Astrocyte of the hippocampus (primary cell): ENCODE measurements around the gene XYLT2.
"Not testable (repeated sequence)": the region's sequence is repeated elsewhere in the genome, so short reads cannot be mapped to it uniquely, and the experiment has no call there.

ENCODE experiments used
- DNase-seq: peaks from one replicate; pipeline ENCODE4 v3.0.0; 2011; ENCODE audit warnings: low read depth, low spot score

Gene XYLT2

GRCh38 chr17:50345432-50346312 lies at the start of gene XYLT2:
Gene XYLT2, plus strand, starts transcription at chr17:50346126. Its CDS starts 15 bp downstream, at chr17:50346141.
- peak; percentile 96 for DNase-seq

GRCh38 chr17:50297407-50297865 lies 48.5 kb upstream of the XYLT2 start:
- DNase-seq, result peak; percentile 86

GRCh38 chr17:50298018-50298417 lies 47.9 kb upstream of the XYLT2 start:
- no peak for DNase-seq

- no peak for DNase-seq
These were observed 46.1 kb upstream of the XYLT2 start for GRCh38 chr17:50299776-50300175.

GRCh38 chr17:50300824-50301223 lies 45.1 kb upstream of the XYLT2 start:
- DNase-seq, result not testable (repeated sequence)

GRCh38 chr17:50301891-50302584 lies 43.9 kb upstream of the XYLT2 start:
- DNase-seq, result no peak

- DNase-seq, result no peak
These were observed 42.9 kb upstream of the XYLT2 start for GRCh38 chr17:50303051-50303450.

GRCh38 chr17:50303596-50303995 lies 42.3 kb upstream of the XYLT2 start:
- DNase-seq, result no peak

GRCh38 chr17:50304781-50305404 lies 41.0 kb upstream of the XYLT2 start:
- peak; percentile 66 for DNase-seq

- no peak for DNase-seq
These were observed 38.3 kb upstream of the XYLT2 start for GRCh38 chr17:50307654-50308053.

GRCh38 chr17:50308666-50309065 lies 37.3 kb upstream of the XYLT2 start:
- peak; percentile 40 for DNase-seq

- no peak for DNase-seq
These were observed 35.3 kb upstream of the XYLT2 start for GRCh38 chr17:50310455-50311111.

GRCh38 chr17:50311112-50311460 lies 34.8 kb upstream of the XYLT2 start:
- DNase-seq, result no peak

- DNase-seq, result no peak
These were observed 34.4 kb upstream of the XYLT2 start for GRCh38 chr17:50311483-50311882.

GRCh38 chr17:50312308-50312707 lies 33.6 kb upstream of the XYLT2 start:
- peak; percentile 39 for DNase-seq

GRCh38 chr17:50314456-50315011 lies 31.4 kb upstream of the XYLT2 start:
- no peak for DNase-seq

GRCh38 chr17:50316016-50316587 lies 29.8 kb upstream of the XYLT2 start:
- no peak for DNase-seq

GRCh38 chr17:50316660-50317059 lies 29.3 kb upstream of the XYLT2 start:
- DNase-seq, result not testable (repeated sequence)

- no peak for DNase-seq
These were observed 28.8 kb upstream of the XYLT2 start for GRCh38 chr17:50317121-50317520.

- DNase-seq, result no peak
These were observed 27.2 kb upstream of the XYLT2 start for GRCh38 chr17:50318501-50319285.
